NT2/D1 (cell line): ENCODE data around the gene CHMP6.

Experiments
- DNase-seq: peaks from one replicate; pipeline ENCODE4 v3.0.0-alpha.2; 2011; ENCODE audit warnings: low read depth, low spot score
- H3K27me3 ChIP-seq: 2 replicates; pipeline ENCODE4 v1.6.0; 2011; ENCODE audit warnings: mild to moderate bottlenecking; ENCODE audit not compliant: insufficient read length, insufficient read depth
- H3K36me3 ChIP-seq: 2 replicates; pipeline ENCODE4 v1.6.1; 2011; ENCODE audit warnings: mild to moderate bottlenecking, low read length, mixed read lengths; ENCODE audit not compliant: insufficient read depth, insufficient read length
- H3K4me1 ChIP-seq: 2 replicates; pipeline ENCODE4 v1.5.1; 2011; ENCODE audit not compliant: insufficient read depth, insufficient read length
- H3K4me3 ChIP-seq: 2 replicates; pipeline ENCODE4 v1.5.1; 2011; ENCODE audit warnings: low read depth; ENCODE audit not compliant: insufficient read length
- H3K9ac ChIP-seq: 2 replicates; pipeline ENCODE4 v1.6.0; 2011; ENCODE audit warnings: low read depth; ENCODE audit not compliant: insufficient read length
- H3K9me3 ChIP-seq: 2 replicates; pipeline ENCODE4 v1.5.1; 2011; ENCODE audit warnings: mild to moderate bottlenecking, low read length; ENCODE audit not compliant: insufficient read depth
- SUZ12 ChIP-seq: IDR thresholded peaks from 2 replicates; pipeline ENCODE4 v1.6.1; 2011; ENCODE audit not compliant: insufficient read length, insufficient read depth; ENCODE audit errors: extremely low read depth
- YY1 ChIP-seq: IDR thresholded peaks from 2 replicates; pipeline ENCODE4 v1.6.1; 2011; ENCODE audit not compliant: insufficient read length, insufficient read depth
- ZNF274 ChIP-seq: IDR thresholded peaks from 2 replicates; pipeline ENCODE4 v1.6.1; 2011; ENCODE audit warnings: mild to moderate bottlenecking, low read depth, low read length

The CHMP6 gene

GRCh38 chr17:81037026-81037797, 45.6 kb downstream of the CHMP6 start:
- H3K4me1 ChIP-seq, result peaks cover 33% of the 10 kb centered on the region
- no peak overlapping the region for H3K4me3 ChIP-seq
- peaks cover 44% of the 10 kb centered on the region for H3K36me3 ChIP-seq

DNA sequence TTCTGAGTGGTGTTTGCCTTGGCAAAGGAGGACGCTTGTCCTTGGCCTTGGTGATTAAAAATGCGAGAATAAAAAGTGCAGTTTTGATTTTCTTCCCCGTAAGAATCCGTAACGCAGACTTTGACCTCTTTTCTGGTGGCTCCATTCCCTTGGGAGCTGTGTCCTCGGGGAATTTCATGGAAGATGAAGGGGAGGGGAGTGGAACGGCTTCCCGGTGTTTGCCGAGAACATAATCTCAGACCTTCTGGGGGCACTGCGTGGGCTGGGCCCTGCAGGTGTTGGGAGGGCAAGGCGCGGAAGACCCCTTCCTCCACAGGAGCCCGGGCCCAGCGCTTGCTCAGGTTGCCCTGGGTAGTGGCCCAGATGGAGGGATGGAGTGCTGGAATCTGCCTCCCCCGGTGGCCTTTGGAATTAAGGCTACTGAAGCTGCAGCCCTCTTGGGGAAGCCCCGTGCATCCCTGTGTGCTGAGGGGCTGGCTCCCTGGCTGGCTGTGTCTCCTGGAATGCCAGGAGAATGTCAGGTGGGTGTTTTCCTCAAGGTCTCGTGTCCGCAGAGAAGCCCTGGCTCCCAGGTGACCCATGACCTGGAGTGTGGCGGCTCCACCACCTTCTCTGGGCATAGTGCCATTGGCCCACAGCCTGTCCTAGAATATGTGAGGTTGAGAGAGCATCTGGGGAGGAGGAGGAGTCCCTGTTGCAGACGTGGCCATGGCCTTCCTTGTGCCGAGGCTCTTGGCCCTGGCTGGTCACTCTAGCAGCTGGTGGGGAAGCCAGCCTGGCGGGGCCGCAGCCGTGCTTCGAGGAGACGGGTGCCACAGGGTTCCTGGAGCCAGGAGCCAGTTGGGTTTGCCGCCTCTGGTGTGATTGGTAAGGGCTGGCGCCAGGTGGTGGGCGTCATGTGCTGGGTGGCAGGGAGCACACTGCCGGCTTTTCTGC, 46.4 kb downstream of the CHMP6 start:
- no peak for DNase-seq
- Histone ChIP-seq H3K4me1 (peaks cover 34% of the 10 kb centered on the region), H3K4me3 (no peak overlapping the region), H3K36me3 (peaks cover 38% of the 10 kb centered on the region), H3K9ac (no peak overlapping the region), H3K9me3 (no peaks in the 10 kb centered on the region), H3K27me3 (peaks cover 20% of the 10 kb centered on the region)
- TF ChIP-seq ZNF274 (no peak), SUZ12 (no peak), YY1 (no peak)

More at GRCh38 chr17:81037026-81037797, 45.6 kb downstream of the CHMP6 start:
- TF ChIP-seq YY1 (no peak), SUZ12 (no peak), ZNF274 (no peak)
- Histone ChIP-seq H3K9me3 (no peaks in the 10 kb centered on the region), H3K27me3 (peaks cover 25% of the 10 kb centered on the region), H3K9ac (peak overlapping the region; percentile 16)
- DNase-seq, result no peak

- DNase-seq, result no peak
- Histone ChIP-seq H3K36me3 (peaks cover 36% of the 10 kb centered on the region), H3K9ac (no peak overlapping the region), H3K4me1 (peaks cover 37% of the 10 kb centered on the region), H3K27me3 (peaks cover 9% of the 10 kb centered on the region), H3K9me3 (no peaks in the 10 kb centered on the region), H3K4me3 (no peak overlapping the region)
- TF ChIP-seq ZNF274, result no peak
- no peak for TF ChIP-seq SUZ12
- no peak for TF ChIP-seq YY1
Measured at GRCh38 chr17:81039096-81039495, 47.5 kb downstream of the CHMP6 start.

- Histone ChIP-seq H3K4me1 (peaks cover 47% of the 10 kb centered on the region), H3K27me3 (peaks cover 7% of the 10 kb centered on the region), H3K4me3 (no peak overlapping the region), H3K9ac (peak overlapping the region; percentile 51), H3K9me3 (no peaks in the 10 kb centered on the region), H3K36me3 (peaks cover 46% of the 10 kb centered on the region)
- TF ChIP-seq ZNF274 (no peak), YY1 (no peak), SUZ12 (no peak)
- DNase-seq, result no peak
Measured at GRCh38 chr17:81039854-81040758, 48.5 kb downstream of the CHMP6 start.

GRCh38 chr17:81040791-81041337, 49.2 kb downstream of the CHMP6 start:
- Histone ChIP-seq H3K4me1 (peaks cover 47% of the 10 kb centered on the region), H3K4me3 (no peak overlapping the region), H3K9ac (no peak overlapping the region), H3K27me3 (peaks cover 5% of the 10 kb centered on the region), H3K9me3 (no peaks in the 10 kb centered on the region), H3K36me3 (peaks cover 53% of the 10 kb centered on the region)
- DNase-seq, result no peak
- TF ChIP-seq SUZ12 (no peak), YY1 (no peak), ZNF274 (no peak)

- H3K36me3 ChIP-seq, result peaks cover 52% of the 10 kb centered on the region
- no peak overlapping the region for H3K4me3 ChIP-seq
- H3K9me3 ChIP-seq, result no peaks in the 10 kb centered on the region
- TF ChIP-seq ZNF274 (no peak), YY1 (no peak), SUZ12 (no peak)
- no peak for DNase-seq
- H3K4me1 ChIP-seq, result peaks cover 54% of the 10 kb centered on the region
- H3K9ac ChIP-seq, result peak overlapping the region; percentile 0
- H3K27me3 ChIP-seq, result no peaks in the 10 kb centered on the region
Measured at GRCh38 chr17:81042606-81043005, 51.0 kb downstream of the CHMP6 start.
